Sigmoid colon (tissue), 4 donors: ENCODE results near the gene JAKMIP1.

Experiments used
- CTCF ChIP-seq, 4 experiments: fragments of 450-650 bp in 3 of 4; fragments of 200-600 bp in 1 of 4; IDR thresholded peaks; one replicate each; pipeline ENCODE4 v1.5.1; 2016 to 2019; ENCODE audit warnings: antibody characterized with exemption in 4 of 4, mild to moderate bottlenecking in 3 of 4, moderate library complexity in 2 of 4
- EP300 ChIP-seq, 4 donors: sonication (generic); formaldehyde crosslinking; IDR thresholded peaks; one replicate each; pipeline ENCODE4 v1.6.1; 2017; ENCODE audit warnings: antibody characterized with exemption in 4 of 4
- POLR2A ChIP-seq, 2 donors: fragments of 450-650 bp; IDR thresholded peaks; one replicate each; pipeline ENCODE4 v1.6.1; 2016; ENCODE audit warnings: antibody characterized with exemption in 2 of 2, mild to moderate bottlenecking in 2 of 2, moderate library complexity in 2 of 2
- POLR2AphosphoS5 ChIP-seq, 4 donors: sonication (generic); formaldehyde crosslinking; IDR thresholded peaks; one replicate each; pipeline ENCODE4 v1.6.1; 2017; ENCODE audit warnings: antibody characterized with exemption in 4 of 4

GRCh38 chr4:6044805-6045204 lies 155.5 kb downstream of the JAKMIP1 start:
- TF ChIP-seq CTCF (IDR thresholded peaks at IDR 0.05) (no peak), POLR2A (IDR thresholded peaks at IDR 0.05) (no peak), POLR2AphosphoS5 (IDR thresholded peaks at IDR 0.05) (no peak), EP300 (IDR thresholded peaks at IDR 0.05) (no peak)
